Stimulated activated CD8-positive, alpha-beta memory T cell treated with anti-CD3 and anti-CD28 coated beads, Interleukin-7, amount 100 ng/mL, for 24 hours (primary cell): ENCODE measurements around the gene NF2.

Experiments
- DNase-seq: peaks from one replicate; pipeline ENCODE4 v3.0.0-alpha.2; 2020; ENCODE audit warnings: low read depth

The NF2 gene

DNA sequence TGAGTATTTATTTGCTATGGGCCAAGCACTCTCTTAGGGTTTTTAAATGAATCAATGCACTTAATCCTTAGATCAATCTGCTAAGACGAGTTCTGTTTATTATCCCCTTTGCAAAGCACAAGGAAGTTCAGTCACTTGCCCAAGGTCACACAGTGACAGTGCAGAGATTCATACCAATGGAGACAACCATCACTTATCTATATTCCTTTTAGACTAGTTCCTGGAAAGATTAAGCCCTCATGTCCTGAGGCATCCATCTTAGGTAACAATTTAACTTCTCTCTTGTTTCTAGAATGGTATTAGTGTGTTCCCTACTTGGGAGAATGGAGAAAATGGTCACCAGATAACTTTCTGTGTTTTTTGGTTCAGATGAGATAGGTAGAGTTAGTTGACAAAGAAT lies 28.3 kb downstream of the NF2 start:
- no peak for DNase-seq

- no peak for DNase-seq
These were observed 29.2 kb downstream of the NF2 start for GRCh38 chr22:29632672-29633071.

- no peak for DNase-seq
These were observed 30.3 kb downstream of the NF2 start for GRCh38 chr22:29633514-29634312.

DNA sequence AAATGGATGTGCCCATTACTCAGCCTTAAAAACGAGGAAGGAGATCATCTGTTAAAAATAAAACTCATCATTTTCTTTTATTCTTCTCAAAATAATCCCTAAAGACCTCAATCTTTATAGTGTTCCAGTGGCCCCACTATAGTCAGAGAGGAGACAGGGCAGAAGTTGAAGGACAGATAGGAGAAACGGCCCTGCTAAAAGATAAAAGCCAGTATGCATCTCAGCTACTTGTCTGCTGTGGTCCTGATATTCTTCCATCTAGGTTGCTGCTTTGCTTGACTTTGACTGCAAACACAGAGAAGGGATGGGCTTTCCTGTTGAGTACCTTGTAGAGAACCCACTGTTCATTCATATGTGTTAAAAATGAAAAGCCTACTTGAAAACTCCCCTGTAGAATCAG lies 31.4 kb downstream of the NF2 start:
- DNase-seq: no peak

DNA sequence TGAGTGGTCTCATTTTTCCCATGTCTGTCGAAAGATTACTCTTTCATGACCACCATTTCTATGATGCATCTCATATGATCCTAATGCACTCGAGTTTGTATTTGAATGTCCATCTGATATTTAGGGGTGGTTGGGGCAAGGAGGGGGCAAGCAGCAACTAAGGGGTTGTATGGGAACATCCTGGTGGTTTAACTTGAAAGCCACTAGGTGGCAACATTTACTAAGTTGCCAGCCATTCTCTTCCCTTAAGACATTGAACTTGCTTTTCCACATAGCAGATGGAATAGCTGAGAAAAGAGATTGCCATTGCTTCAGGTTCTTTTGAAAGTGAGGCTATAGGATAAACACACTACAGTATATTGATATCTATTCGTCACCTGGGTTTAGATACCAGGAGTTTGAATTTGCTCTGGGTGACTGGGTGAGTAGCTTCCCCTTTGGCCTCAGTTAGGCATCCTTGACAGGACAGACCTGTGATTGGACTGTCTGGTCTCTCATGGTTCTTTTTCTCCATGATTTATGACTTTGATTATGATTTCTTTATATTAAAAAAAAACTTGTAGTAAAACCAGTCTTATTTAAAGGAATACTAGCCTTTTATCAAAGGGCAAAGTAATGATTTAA lies 32.4 kb downstream of the NF2 start:
- no peak for DNase-seq

- DNase-seq: no peak
These were observed 33.3 kb downstream of the NF2 start for GRCh38 chr22:29636751-29637150.

GRCh38 chr22:29637181-29637580 lies 33.7 kb downstream of the NF2 start:
- no peak for DNase-seq

DNA sequence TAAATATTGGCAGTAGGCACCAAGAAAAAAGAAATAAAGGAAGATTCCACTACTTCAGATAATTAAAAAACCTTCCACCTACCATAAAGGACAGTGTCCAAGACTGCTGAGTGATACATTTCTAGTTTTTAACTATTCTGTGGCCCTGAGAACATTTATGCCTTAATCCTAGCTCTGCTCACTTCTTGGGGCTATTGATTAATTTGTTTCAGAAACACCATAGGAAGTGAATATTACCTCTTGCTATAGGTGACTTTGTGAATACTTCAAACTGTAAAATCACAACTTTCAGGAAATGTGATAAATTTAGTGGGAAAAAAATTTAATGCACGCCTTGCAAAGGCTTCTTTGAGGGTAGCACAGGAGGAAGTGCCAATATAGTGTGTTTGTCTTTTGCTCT lies 35.2 kb downstream of the NF2 start:
- DNase-seq: no peak

- DNase-seq: no peak
These were observed 35.7 kb downstream of the NF2 start for GRCh38 chr22:29639096-29639495.

GRCh38 chr22:29641042-29641699 lies 37.7 kb downstream of the NF2 start:
- no peak for DNase-seq

GRCh38 chr22:29641700-29642330 lies 38.4 kb downstream of the NF2 start:
- no peak for DNase-seq

DNA sequence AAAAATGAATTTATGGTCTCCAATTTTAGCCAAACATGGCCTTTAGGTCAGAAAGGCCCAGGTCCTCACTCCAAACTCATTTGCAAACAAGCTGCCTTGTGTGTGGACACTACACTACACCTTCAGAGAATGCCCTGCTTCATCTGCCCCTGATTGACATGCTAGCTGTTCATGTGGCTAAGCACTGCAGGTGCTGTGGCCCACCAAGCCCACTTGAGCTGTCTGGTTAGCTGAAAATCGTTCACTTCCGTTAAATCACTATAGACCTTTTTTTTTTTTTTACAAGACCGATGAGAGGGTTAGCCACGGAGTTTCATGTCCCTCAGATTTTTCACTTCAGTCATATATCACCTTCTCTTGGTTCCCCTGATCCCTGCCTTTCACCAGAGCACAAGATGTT lies 39.3 kb downstream of the NF2 start:
- DNase-seq: no peak

GRCh38 chr22:29647954-29648737 lies 44.7 kb downstream of the NF2 start:
- DNase-seq: no peak

GRCh38 chr22:29650370-29650769 lies 46.9 kb downstream of the NF2 start:
- DNase-seq: no peak

- DNase-seq: no peak
These were observed 48.2 kb downstream of the NF2 start for GRCh38 chr22:29651652-29652051.

DNA sequence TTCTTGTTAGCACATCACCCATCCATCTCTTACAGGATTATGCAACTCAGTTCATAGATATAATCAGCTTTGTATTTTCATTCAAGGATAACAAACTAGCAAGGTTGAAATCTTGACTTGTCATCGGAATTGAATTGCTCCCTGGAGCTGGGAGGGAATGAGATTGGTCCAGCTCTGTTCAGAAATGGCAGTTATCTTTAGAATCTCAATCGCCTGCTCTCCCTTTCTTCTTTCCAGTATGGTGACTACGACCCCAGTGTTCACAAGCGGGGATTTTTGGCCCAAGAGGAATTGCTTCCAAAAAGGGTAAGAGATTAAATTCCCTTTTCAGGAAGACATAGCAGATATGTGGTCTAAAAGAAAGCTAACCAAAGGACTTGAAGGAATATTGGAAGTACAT lies 51.0 kb downstream of the NF2 start:
- no peak for DNase-seq

GRCh38 chr22:29654882-29655281 lies 51.4 kb downstream of the NF2 start:
- DNase-seq: no peak

DNA sequence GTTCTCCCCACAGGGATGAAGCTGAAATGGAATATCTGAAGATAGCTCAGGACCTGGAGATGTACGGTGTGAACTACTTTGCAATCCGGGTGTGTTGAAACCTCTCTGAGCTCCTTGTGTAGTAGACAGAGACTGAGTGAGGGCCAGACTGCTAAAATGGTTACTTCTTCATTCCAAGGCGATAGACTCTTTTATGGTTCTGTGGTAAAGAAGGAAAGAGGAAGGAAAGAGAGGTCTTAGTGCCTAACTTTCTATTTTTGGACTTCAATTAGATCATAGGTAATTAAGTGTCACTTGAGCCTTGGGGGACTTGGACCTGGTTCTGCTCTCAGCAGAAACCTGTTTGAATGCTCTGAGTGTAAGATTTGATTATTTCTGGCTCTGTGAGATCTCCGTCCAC lies 54.7 kb downstream of the NF2 start:
- no peak for DNase-seq

DNA sequence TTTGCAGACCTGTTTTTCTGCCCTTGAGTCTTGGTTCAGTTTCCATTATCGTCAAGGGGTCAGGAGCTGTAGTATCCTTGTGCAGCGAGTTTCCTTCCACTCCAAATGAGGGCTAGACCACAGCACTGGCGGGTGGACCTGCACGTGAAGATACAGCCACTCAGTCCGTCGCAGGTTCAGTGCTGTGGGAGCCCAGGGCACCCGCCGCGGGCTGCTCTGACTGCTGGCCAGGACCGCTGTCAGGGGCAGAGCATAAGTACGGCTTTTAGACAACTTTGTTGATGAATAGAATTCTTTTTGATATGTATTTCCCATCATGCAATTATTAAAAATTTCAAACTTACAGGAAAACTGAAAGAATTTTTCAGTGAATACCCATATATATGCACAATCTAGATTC lies 56.6 kb downstream of the NF2 start:
- DNase-seq: no peak

DNA sequence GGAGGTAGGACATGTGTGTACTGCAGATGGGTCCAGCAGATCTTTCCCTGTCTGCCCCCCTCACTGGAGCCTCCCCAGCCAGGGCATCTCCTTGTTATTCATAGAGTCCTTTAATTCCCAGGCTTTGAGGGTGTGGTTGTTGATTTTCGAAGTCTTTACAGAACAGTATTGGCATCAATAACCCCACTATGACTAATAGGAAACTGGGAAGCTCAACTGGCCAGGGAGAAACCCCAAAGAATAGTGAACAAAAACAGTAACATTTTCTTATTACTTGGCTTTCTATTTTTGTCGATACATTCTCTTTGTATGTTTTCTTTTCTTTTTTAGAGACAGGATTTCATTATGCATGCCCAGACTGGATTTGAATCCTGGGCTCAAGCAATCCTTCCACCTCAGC lies 57.9 kb downstream of the NF2 start:
- DNase-seq: no peak

DNA sequence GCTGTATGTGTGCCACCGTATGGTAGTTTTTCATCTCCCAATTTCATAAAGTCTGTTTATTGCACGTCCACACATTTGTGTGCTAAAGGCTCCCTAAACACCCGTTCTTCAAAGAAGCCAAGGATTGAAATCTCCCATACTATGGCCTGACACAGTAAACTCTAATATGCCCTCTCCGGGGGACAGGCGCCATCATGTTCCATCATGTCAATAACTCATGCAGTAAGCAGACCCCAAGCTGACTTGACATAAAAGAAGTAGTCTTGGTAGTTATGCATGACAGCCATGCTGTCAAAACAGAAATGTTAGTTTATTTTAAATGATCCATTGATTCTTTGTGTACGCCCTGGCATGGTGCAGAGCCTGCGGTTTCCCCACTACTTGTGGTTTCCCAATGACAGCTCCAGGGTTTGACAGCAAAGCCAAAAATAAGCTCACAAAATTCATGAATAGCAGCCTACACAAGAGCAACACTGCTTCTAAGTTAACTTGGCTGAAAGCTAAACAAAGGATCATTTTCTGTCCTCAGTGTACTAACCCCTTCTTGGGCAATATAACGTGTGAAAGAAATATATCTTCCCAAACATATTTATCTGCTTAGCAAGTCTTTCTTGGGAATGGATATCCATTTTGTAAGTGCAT lies 59.9 kb downstream of the NF2 start:
- no peak for DNase-seq

DNA sequence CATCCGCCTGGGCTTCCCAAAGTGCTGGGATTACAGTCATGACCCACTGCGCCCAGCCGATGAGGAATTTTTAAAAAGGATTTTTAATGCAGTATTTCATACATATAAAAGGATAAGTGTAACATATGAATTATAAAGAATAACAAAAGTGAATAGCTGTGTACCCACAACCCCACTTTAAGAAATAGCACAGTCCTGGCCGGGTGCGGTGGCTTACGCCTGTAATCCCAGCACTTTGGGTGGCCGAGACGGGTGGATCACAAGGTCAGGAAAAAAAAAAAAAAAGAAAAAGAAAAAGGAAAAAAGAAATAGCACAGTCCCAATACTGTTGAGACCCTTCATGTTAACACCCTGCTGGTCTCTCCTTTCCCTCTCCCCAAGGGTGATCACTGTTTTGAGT lies 62.1 kb downstream of the NF2 start:
- DNase-seq: no peak
